ENCODE measurements around the gene C11orf97. TPM values are rescaled to one million over a fixed set of nuclear protein-coding genes. Genes with fewer than 3 reads are reported as not detected.

Gene C11orf97
- total and polyA plus RNA-seq, 2 of the 13 experiments (the other 11 are each of a cell fraction or from before 2014, with no cell fraction given): 0.35 TPM; not detected in 1

DNA sequence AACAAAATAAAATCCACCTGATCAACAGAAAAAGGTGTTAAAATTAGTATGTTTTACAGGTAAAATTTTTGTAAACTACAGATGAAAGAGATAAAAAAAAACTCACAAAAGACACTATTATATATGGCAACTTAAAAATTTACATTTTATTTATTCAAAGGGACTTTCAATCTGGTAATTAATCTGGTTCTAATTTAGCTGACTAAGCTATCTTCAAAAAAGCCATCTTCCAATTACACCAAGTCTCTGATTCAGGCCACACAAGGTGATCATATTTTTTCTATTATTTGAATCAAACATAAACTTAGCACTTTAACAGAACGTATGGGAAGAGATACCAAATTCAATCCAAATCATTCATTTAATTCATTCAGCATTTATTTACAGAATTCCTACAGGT, 26.2 kb upstream of the C11orf97 start (continued):
- TF ChIP-seq, protein P1, sequence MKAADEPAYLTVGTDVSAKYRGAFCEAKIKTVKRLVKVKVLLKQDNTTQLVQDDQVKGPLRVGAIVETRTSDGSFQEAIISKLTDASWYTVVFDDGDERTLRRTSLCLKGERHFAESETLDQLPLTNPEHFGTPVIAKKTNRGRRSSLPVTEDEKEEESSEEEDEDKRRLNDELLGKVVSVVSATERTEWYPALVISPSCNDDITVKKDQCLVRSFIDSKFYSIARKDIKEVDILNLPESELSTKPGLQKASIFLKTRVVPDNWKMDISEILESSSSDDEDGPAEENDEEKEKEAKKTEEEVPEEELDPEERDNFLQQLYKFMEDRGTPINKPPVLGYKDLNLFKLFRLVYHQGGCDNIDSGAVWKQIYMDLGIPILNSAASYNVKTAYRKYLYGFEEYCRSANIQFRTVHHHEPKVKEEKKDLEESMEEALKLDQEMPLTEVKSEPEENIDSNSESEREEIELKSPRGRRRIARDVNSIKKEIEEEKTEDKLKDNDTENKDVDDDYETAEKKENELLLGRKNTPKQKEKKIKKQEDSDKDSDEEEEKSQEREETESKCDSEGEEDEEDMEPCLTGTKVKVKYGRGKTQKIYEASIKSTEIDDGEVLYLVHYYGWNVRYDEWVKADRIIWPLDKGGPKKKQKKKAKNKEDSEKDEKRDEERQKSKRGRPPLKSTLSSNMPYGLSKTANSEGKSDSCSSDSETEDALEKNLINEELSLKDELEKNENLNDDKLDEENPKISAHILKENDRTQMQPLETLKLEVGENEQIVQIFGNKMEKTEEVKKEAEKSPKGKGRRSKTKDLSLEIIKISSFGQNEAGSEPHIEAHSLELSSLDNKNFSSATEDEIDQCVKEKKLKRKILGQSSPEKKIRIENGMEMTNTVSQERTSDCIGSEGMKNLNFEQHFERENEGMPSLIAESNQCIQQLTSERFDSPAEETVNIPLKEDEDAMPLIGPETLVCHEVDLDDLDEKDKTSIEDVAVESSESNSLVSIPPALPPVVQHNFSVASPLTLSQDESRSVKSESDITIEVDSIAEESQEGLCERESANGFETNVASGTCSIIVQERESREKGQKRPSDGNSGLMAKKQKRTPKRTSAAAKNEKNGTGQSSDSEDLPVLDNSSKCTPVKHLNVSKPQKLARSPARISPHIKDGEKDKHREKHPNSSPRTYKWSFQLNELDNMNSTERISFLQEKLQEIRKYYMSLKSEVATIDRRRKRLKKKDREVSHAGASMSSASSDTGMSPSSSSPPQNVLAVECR (CRISPR knock-in tag; IDR thresholded peaks at IDR 0.05; ENCODE audit: borderline replicate concordance): no peak
- TF ChIP-seq MAFF (IDR thresholded peaks at IDR 0.05; ENCODE audit: low read depth, low read length) (peak; percentile 90), HNF4G (IDR thresholded peaks at IDR 0.05; ENCODE audit: borderline replicate concordance, low read depth, low read length) (no peak), HNF4G (CRISPR knock-in tag; IDR thresholded peaks at IDR 0.05; ENCODE audit: borderline replicate concordance, low read depth) (no peak), SRF (IDR thresholded peaks at IDR 0.05; ENCODE audit: low read depth, low read length) (no peak), TP53 (CRISPR knock-in tag; conservative IDR thresholded peaks at IDR 0.05) (no peak), MAFK (conservative IDR thresholded peaks at IDR 0.05 in 1 of 2, IDR thresholded peaks at IDR 0.05 in 1 of 2; ENCODE audit: low read length in 2 of 2) (peak; percentile 84 to 94)

All from HepG2 (cell line).